Testis (tissue), 3 donors: ENCODE data around the gene HSD3B2. TPM values are rescaled to one million over a fixed set of nuclear protein-coding genes. Genes with fewer than 3 reads are reported as not detected.

Source experiments
- DNase-seq: peaks from one replicate; pipeline ENCODE4 v3.0.0-alpha.2; 2019
- H3K27ac ChIP-seq, 2 donors: fragments of 200-600 bp; sonication (generic); one replicate each; pipeline ENCODE4 v1.5.1; 2019
- H3K27me3 ChIP-seq: fragments of 200-600 bp; sonication (generic); one replicate; pipeline ENCODE4 v1.5.1; 2019
- H3K36me3 ChIP-seq: fragments of 200-600 bp; sonication (generic); one replicate; pipeline ENCODE4 v1.5.1; 2017; ENCODE audit warnings: low read depth; ENCODE audit errors: missing control alignments
- H3K4me1 ChIP-seq: fragments of 200-600 bp; sonication (generic); one replicate; pipeline ENCODE4 v1.5.1; 2019
- H3K4me3 ChIP-seq, 2 donors: fragments of 200-600 bp; sonication (generic); one replicate each; pipeline ENCODE4 v1.5.1; 2017 to 2019
- H3K9me3 ChIP-seq: fragments of 200-600 bp; sonication (generic); one replicate; pipeline ENCODE4 v1.5.1; 2017
- POLR2A ChIP-seq: fragments of 450-650 bp; IDR thresholded peaks from one replicate; pipeline ENCODE4 v1.6.1; 2017; ENCODE audit warnings: antibody characterized with exemption, mild to moderate bottlenecking, moderate library complexity
- WGBS, 2 donors: methylation state at CpG; one replicate each; pipeline ENCODE4 v1.1.5; 2018; 5-methylcytosine and 5-hydroxymethylcytosine counted together
- intact Hi-C: fragments of 100-400 bp; cut with DNase I; formaldehyde crosslinking; loops from one replicate; pipeline ENCODE4 v1.15.1; 2023; ENCODE audit warnings: low total_unique reads
- polyA plus RNA-seq: library from polyadenylated mRNA; stranded (reverse); fragments of 350-450 nt; fragmentation: Illumina TruSeq; extraction: RNeasy Lipid Tissue Mini Kit (QIAGEN cat#74804); gene quantifications from one replicate; pipeline ENCODE4 v1.2.3, GENCODE V29; 2014; ENCODE audit warnings: low read depth, low replicate concordance; ENCODE audit not compliant: insufficient read depth
- total RNA-seq, 2 donors: library from RNA; depleted of rRNA; stranded (reverse); fragments of >200 nt; gene quantifications; one replicate each; pipeline ENCODE4 v1.2.3, GENCODE V29; 2016
- TF ChIP-seq, protein P1 (sequence below), 3 experiments: fragments of 450-650 bp in 2 of 3; fragments of 200-600 bp in 1 of 3; sonication (generic) in 1 of 3; IDR thresholded peaks; one replicate each; pipeline ENCODE4 v1.5.1; 2016 to 2019; ENCODE audit warnings: antibody characterized with exemption in 3 of 3, mild to moderate bottlenecking in 2 of 3, moderate library complexity in 1 of 3

The HSD3B2 gene
- total and polyA plus RNA-seq, 3 donors from 2014 or later: 0.19 to 3.1 (median 0.63) TPM

DNA sequence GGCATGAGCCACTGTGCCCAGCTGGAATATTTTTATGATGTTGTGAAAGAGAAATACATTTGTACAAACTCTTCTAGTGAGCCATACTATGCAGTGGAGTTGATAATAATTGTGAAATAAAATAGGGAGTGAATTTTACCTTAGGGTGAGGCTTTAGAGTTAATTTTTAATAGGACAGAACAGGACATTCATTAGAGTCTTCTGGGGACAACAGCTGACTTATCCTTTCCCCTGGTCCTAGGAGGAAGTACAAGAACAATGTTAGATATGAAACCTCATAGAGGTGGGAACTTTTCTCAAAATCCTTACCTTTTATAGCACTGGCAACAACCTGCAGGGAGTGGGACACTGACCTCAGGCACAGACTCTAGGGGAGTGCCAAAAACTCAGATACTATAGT lies 24.4 kb upstream of the HSD3B2 start:
- no peak overlapping the region for H3K4me3 ChIP-seq
- no peaks in the 10 kb centered on the region for H3K27me3 ChIP-seq
- DNase-seq: no peak
- TF ChIP-seq, protein P1, sequence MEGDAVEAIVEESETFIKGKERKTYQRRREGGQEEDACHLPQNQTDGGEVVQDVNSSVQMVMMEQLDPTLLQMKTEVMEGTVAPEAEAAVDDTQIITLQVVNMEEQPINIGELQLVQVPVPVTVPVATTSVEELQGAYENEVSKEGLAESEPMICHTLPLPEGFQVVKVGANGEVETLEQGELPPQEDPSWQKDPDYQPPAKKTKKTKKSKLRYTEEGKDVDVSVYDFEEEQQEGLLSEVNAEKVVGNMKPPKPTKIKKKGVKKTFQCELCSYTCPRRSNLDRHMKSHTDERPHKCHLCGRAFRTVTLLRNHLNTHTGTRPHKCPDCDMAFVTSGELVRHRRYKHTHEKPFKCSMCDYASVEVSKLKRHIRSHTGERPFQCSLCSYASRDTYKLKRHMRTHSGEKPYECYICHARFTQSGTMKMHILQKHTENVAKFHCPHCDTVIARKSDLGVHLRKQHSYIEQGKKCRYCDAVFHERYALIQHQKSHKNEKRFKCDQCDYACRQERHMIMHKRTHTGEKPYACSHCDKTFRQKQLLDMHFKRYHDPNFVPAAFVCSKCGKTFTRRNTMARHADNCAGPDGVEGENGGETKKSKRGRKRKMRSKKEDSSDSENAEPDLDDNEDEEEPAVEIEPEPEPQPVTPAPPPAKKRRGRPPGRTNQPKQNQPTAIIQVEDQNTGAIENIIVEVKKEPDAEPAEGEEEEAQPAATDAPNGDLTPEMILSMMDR (IDR thresholded peaks at IDR 0.05): no peak
- TF ChIP-seq POLR2A: no peak
- H3K9me3 ChIP-seq: no peaks in the 10 kb centered on the region
- no peaks in the 10 kb centered on the region for H3K36me3 ChIP-seq
- no peak overlapping the region for H3K27ac ChIP-seq
- no peaks in the 10 kb centered on the region for H3K4me1 ChIP-seq
- intact Hi-C loops: no loop called here

- no peak for TF ChIP-seq POLR2A
- TF ChIP-seq, protein P1 (IDR thresholded peaks at IDR 0.05): no peak
- Histone ChIP-seq H3K9me3 (no peaks in the 10 kb centered on the region), H3K36me3 (no peaks in the 10 kb centered on the region), H3K27me3 (no peaks in the 10 kb centered on the region), H3K27ac (no peak overlapping the region), H3K4me3 (no peak overlapping the region), H3K4me1 (no peaks in the 10 kb centered on the region)
- WGBS, 2 donors: 74 to 79% methylated on average over 3 of the region's 3 CpGs
- DNase-seq: no peak
- intact Hi-C loops: no loop called here
These were observed 23.2 kb upstream of the HSD3B2 start for GRCh38 chr1:119391749-119392148.

DNA sequence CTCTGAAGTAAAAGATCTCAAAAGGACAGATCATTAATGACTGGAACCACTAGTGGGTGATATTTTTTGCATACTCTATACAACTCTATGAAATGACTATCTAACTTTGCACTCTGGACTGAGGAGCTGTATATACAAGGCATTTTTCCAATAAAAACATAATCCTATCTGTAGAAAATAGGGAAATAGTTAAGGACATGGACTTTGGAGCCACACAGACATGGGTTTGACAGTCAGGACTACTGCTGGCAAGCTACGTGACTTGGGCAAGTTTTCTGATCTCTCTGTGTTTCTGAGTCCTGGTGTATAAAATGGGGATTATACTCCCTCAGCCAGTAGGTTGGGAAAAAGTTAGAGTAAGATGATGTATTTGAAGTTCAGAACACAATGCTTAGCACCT lies 20.9 kb upstream of the HSD3B2 start:
- TF ChIP-seq, protein P1 (IDR thresholded peaks at IDR 0.05): no peak
- no peak for TF ChIP-seq POLR2A

GRCh38 chr1:119396982-119397381 lies 18.0 kb upstream of the HSD3B2 start:
- no peaks in the 10 kb centered on the region for H3K9me3 ChIP-seq
- TF ChIP-seq, protein P1 (IDR thresholded peaks at IDR 0.05): no peak
- no peak for TF ChIP-seq POLR2A
- no peak overlapping the region for H3K4me3 ChIP-seq
- H3K27me3 ChIP-seq: no peaks in the 10 kb centered on the region
- DNase-seq: no peak
- H3K36me3 ChIP-seq: no peaks in the 10 kb centered on the region
- intact Hi-C loops: no loop called here
- no peaks in the 10 kb centered on the region for H3K4me1 ChIP-seq
- H3K27ac ChIP-seq: no peak overlapping the region

More for the DNA sequence above, 20.9 kb upstream of the HSD3B2 start:
- WGBS, 2 donors: 92 to 97% methylated on average over 1 of the region's 1 CpG
- H3K4me1 ChIP-seq: no peaks in the 10 kb centered on the region
- H3K36me3 ChIP-seq: no peaks in the 10 kb centered on the region
- DNase-seq: no peak
- H3K4me3 ChIP-seq: no peak overlapping the region
- H3K27me3 ChIP-seq: no peaks in the 10 kb centered on the region
- H3K27ac ChIP-seq: no peak overlapping the region
- intact Hi-C loops: no loop called here
- no peaks in the 10 kb centered on the region for H3K9me3 ChIP-seq

DNA sequence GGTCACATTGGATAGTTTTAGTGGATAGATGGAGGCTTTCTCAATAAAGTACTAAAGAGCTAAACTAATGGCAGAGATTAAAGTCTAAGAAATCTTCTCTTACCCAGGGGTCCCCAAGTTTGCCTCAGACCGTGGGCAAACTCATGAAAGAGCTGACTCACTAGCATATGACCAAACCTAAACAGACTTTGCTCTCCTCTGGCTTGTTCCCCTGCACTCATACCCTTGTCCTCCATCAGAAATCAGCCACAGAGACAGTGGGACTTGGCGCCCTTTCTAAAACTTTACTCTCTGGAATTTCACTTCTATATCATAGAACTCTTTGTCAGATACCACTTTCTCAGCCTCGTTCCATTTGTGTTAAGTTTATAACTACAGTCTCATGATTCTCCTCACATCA lies 17.0 kb upstream of the HSD3B2 start:
- DNase-seq: no peak
- Histone ChIP-seq H3K27me3 (no peaks in the 10 kb centered on the region), H3K36me3 (no peaks in the 10 kb centered on the region), H3K9me3 (no peaks in the 10 kb centered on the region), H3K27ac (no peak overlapping the region), H3K4me1 (no peaks in the 10 kb centered on the region), H3K4me3 (no peak overlapping the region)
- WGBS, 2 donors: 81 to 82% methylated on average over 3 of the region's 3 CpGs
- intact Hi-C loops: no loop called here
- TF ChIP-seq, protein P1 (IDR thresholded peaks at IDR 0.05): no peak
- TF ChIP-seq POLR2A: no peak
